ENCODE results near the gene STX8.

The STX8 gene

DNA sequence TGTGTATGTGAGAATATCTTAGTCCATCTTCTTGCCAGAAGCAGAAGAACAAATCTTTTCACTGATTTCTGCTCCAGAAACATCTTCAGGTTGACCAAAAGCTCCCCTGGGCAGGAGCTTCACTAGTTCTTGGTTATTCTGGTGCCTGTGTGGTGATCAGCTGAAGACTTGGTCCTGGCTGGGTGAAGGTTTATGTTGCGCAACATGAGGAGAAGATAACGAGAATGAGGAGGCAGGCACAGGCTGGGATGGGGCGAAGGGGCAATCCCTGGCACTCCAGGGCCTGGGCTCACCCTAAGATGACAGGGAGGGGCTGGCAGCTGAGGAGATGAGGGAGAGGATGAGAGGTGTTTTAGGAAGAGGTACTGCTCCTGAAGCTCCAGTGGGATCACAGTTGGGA, 322.3 kb downstream of the STX8 start:
- TF ChIP-seq, protein P1, sequence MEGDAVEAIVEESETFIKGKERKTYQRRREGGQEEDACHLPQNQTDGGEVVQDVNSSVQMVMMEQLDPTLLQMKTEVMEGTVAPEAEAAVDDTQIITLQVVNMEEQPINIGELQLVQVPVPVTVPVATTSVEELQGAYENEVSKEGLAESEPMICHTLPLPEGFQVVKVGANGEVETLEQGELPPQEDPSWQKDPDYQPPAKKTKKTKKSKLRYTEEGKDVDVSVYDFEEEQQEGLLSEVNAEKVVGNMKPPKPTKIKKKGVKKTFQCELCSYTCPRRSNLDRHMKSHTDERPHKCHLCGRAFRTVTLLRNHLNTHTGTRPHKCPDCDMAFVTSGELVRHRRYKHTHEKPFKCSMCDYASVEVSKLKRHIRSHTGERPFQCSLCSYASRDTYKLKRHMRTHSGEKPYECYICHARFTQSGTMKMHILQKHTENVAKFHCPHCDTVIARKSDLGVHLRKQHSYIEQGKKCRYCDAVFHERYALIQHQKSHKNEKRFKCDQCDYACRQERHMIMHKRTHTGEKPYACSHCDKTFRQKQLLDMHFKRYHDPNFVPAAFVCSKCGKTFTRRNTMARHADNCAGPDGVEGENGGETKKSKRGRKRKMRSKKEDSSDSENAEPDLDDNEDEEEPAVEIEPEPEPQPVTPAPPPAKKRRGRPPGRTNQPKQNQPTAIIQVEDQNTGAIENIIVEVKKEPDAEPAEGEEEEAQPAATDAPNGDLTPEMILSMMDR (conservative IDR thresholded peaks at IDR 0.05; ENCODE audit: low read depth) = no peak
- ChIA-PET POLR2A (ENCODE audit: low non-redundant PET) (no interaction called here), CTCF (no interaction called here)
- DNase-seq (ENCODE audit: low spot score) = no peak
- no peak overlapping the region for H3K27ac ChIP-seq

DNA sequence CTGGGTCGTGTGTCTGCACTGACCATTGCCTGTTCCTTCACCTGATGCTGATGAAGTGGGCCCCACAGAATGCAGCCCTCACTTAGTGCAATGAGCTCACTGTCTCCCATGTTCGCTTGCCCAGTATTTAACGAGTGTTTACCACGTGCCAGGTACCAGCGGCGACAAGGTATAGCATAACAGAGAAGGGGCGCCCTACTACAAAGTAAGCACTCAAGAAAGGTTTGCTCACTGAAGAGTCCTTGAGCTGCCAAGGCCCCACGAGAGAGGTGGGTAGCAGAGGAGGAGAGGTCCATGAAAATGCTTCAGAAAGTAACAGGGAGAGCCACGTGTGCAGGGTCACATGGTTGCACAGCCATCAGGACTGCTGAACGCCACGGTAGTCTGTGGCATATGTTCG, 324.3 kb downstream of the STX8 start:
- POLR2A ChIA-PET (ENCODE audit: low non-redundant PET) = no interaction called here
- CTCF ChIA-PET = no interaction called here
- no peak overlapping the region for H3K27ac ChIP-seq
- DNase-seq (ENCODE audit: low spot score) = no peak
- TF ChIP-seq, protein P1 (conservative IDR thresholded peaks at IDR 0.05; ENCODE audit: low read depth) = no peak

DNA sequence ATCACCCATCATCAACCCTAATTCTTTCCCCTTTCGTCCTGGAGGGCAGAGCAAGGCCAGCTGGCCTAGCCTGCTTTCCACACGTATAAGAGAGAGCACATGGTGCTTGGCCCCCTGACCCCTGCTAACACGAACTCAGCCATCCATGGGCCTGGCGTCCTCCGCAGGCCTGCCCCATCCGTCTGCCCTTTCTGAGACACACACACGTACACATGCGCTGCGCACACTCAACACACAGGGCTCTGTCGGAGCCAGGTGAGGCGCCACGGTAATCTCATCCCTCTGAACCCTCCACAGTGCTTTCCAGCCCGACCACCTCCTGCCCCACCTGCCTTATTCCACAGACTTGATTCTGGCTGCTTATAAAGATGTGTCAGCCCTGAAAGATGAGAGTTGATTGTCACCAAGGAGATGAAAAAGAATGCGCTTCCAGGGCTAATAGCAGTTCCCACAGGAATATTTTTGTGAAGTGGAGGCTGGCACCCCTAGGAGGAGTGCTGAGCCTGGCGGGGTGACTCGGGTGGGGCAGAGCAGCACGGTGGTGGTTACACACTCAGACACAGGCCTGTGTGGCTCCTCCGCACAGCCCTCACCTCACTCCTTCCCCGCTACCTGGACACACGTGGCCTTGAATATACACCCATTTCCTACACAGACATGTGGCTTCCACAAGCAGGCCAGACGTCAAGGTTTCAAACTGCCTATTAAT, 326.2 kb downstream of the STX8 start:
- H3K27ac ChIP-seq = no peak overlapping the region
- CTCF ChIA-PET = interaction anchor here (0.7 kb wide), 1 partner anchor 280 kb away, joined by 4 read pairs; no protein-coding TSS in a partner anchor
- DNase-seq (ENCODE audit: low spot score) = no peak
- TF ChIP-seq, protein P1 (conservative IDR thresholded peaks at IDR 0.05; ENCODE audit: low read depth) = no peak
- POLR2A ChIA-PET (ENCODE audit: low non-redundant PET) = no interaction called here

DNA sequence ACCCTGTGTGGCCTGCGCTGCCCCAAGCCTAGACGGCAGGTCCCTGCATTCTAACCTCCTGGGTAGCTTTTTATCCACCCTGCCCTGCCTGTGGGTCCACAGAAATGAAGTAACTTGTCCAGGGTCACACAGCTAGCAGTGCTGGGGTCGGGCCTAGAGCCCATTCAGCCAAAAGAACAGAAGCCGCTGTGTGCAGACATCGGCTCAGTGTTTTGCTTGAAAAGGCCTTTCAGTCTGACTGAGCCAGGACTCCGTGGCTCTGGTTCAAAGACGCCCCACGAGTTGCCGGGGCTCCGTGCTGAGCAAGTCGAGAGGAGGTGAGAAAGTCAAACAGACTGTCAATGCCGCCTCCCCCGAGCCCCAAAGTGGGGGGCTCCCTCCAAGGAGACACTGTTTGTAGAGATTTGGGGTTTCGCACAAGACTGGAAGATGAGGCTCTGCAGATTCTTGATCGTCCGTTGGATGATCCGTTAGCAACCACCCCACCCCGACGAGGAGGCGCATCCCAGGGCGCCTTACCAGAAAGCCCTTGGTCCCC, 328.1 kb downstream of the STX8 start:
- ChIA-PET POLR2A (ENCODE audit: low non-redundant PET) (no interaction called here), CTCF (no interaction called here)
- no peak overlapping the region for H3K27ac ChIP-seq
- TF ChIP-seq, protein P1 (conservative IDR thresholded peaks at IDR 0.05; ENCODE audit: low read depth) = no peak
- DNase-seq (ENCODE audit: low spot score) = no peak

DNA sequence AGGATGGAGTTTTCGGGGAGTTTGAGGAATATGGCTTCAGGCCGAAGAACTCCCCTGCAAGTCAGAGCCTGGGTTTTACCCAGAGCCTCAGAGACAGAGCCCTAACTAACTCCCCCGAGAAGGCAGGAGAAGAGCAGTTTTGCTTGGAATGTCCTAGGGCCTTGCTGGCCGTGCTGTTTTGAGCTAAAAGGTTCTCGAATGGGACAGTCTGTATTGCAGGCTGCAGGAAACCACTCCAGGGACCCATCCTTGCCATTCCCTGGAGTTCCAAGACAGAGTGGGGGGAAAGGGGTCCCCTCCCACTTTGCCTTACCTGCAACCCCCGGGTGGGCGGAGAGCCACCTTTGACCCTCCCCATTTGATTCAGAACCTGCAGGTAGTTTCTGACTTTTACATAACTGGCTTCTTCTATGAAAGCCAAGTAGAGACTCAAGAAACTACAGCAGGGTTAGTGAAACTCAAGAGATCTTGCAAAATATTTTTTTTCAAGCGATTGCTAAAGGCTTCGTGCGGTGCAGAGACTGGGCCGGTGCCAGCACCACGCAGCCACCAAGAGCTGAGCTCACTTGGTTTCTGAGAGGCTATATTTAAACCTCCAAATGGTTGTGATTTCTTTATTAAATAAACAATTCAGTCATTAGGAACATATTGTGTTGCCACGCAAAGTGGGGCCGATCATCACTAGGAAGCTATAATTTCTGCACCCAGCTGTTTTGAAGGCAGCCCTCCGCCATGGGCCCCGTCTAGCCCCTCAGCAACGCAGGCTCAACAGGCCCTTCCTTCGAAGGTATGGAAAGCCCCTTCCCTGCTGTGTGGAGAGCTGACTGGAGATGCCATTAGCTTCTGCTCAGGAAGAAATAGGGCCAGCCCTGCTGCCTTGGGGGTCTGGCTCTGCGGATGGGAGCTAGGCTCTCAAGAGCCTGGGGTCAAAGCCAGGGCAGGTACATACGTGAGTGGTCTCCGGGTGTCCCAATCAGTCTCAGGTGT, 331.3 kb downstream of the STX8 start:
- ChIA-PET POLR2A (ENCODE audit: low non-redundant PET) (no interaction called here), CTCF (no interaction called here)
- TF ChIP-seq, protein P1 (conservative IDR thresholded peaks at IDR 0.05; ENCODE audit: low read depth) = no peak
- no peak for DNase-seq (ENCODE audit: low spot score)
- no peak overlapping the region for H3K27ac ChIP-seq

DNA sequence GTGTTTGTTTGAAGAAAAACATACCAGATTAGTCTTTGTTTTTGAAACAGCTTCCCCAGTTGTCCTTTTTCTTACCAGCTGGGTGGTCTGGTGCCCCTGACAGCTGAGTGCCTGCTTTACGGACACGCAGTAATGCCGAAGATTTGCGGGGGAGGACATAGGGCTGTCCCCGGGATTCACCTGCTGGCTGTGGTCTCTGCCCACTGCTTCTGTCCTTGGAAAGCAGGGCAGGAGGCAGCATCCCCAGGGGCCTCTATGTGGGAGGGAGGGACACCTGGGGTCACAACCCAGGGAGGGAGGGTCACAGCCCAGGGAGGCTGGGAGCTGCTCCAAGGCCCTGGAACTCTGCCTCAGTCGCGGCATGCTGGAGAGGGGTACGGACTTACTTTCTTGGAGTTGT, 332.6 kb downstream of the STX8 start:
- CTCF ChIA-PET = interaction anchor here (0.7 kb wide), 1 partner anchor 96 kb away, joined by 5 read pairs; no protein-coding TSS in a partner anchor
- POLR2A ChIA-PET (ENCODE audit: low non-redundant PET) = no interaction called here
- no peak for DNase-seq (ENCODE audit: low spot score)
- no peak overlapping the region for H3K27ac ChIP-seq
- TF ChIP-seq, protein P1 (conservative IDR thresholded peaks at IDR 0.05; ENCODE audit: low read depth) = no peak
